GM12873 (cell line): Measurements from ENCODE around the gene RSBN1L.

Experiments used
- CTCF ChIP-seq: IDR thresholded peaks from 2 replicates; pipeline ENCODE4 v1.5.1; 2012; ENCODE audit warnings: low read depth, mild to moderate bottlenecking, moderate library complexity, low read length, control low read depth; ENCODE audit not compliant: insufficient read depth; ENCODE audit errors: missing control alignments

Gene RSBN1L

DNA sequence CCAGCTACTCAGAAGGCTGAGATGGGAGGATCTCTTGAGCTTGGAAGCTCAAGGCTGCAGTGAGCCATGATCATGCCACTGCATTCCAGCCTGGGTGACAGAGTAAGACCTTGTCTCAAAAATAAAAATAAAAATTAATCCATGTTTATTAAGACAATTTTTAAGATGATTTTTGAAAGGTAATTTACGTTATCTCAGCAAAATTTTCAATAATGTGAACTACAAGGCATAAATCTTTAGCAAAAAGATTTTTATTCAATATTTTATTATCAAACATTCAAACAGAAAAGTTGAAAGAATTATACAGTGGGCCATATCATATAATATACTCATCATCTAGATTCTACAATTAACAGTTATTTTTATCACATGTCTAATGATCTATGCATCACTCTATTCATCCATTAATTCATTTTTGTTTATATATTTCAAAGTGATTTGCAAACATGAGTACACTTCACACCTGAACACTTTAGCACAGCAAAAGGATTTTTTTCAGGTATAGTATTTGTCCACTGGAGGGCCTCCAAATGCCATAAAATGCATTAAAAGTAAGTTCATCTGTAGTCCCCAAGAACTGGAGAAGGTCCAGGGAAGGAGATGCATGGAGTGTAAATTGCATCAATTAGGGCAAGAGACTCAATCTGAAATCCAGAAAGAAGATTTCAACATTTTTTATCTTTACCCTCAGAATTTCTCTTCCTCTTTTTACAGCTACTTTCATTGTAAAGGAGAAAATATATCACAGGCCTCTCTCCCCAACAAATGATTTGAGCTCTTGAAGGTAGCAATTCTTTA, 38.6 kb upstream of the RSBN1L start:
- peak; percentile 53 for TF ChIP-seq CTCF

GRCh38 chr7:77658928-77659327, 37.3 kb upstream of the RSBN1L start:
- no peak for TF ChIP-seq CTCF

GRCh38 chr7:77661816-77662215, 34.4 kb upstream of the RSBN1L start:
- TF ChIP-seq CTCF: no peak

GRCh38 chr7:77662869-77663268, 33.4 kb upstream of the RSBN1L start:
- no peak for TF ChIP-seq CTCF

DNA sequence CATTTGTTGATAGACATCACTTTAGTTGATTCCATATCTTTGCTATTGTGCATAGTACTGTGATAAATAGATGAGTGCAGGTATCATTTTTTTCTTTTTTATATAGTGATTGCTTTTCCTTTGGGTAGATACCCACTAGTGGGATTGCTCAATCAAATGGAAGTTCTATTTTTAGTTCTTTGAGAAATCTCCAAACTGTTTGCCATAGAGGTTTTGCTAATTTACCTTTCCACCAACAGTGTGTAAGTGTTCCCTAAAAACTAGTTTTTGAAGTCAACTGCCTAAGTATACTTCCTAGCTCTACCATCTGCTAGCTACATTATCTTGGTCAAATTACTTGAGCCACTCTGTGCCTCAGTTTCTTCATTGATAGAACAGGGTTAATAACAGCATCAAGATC, 31.5 kb upstream of the RSBN1L start:
- no peak for TF ChIP-seq CTCF

DNA sequence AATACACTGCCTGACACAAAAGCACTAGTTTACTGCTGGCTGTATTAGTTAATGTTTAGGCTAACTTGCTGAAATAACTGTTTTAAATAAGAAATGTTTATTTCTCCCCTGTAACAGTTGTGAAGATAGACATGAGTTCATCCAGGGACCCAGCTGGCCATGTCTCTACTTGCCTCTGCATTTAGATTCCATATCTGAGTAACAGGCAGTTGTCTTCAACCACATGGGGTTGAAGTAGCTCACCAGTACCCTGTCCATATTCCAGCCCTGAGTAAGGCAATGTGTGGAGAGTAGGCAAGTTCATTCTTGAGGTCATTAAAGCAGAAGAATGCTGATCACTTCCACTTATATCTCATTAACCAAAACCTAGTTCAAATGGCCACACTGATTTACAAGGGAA, 31.1 kb upstream of the RSBN1L start:
- TF ChIP-seq CTCF: no peak

- no peak for TF ChIP-seq CTCF
Observed at GRCh38 chr7:77667459-77668086, 28.7 kb upstream of the RSBN1L start.
